C1 segment of cervical spinal cord (tissue), 14 donors: ENCODE measurements around the gene TMSB10.
"Not testable (repeated sequence)": the region's sequence is repeated elsewhere in the genome, so short reads cannot be mapped to it uniquely, and the experiment has no call there.

Experiments used
- DNase-seq, 14 donors: peaks; one replicate each; lab custom pipeline; 2025; lab: John Stamatoyannopoulos, UW

Gene TMSB10

DNA sequence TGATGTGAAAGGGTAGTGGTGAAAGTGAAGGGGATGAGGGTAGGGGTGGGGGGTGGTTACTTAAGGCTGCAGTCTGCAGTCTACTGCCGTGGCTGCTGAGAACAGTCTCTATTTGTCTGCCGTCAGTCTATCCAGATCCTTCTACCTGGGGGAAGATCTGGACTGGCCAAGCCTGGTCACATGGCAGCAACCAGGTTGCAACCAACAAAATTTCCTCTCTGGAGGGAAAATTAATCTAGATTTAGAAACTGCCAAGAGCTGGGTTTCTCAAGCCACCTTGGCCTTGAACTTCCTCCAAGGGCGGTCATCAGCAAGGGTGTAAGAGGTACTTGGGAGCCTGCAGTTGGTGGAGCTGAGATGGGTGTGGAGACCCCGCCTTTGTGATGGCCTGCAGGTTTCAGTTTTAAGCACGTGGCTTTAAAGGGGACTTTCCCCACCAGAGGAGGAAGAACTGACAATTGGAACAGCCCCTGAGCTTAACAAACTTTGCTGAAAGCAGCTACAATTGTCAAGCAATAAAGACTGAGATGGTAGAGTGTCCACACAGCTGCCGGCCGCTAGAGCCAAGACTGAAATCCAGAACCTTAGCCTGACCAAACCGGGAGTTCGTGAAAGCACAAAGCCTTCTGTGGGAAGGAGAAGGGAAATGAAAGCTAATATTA is 34.1 kb downstream of the TMSB10 start:
- DNase-seq: no peak

DNA sequence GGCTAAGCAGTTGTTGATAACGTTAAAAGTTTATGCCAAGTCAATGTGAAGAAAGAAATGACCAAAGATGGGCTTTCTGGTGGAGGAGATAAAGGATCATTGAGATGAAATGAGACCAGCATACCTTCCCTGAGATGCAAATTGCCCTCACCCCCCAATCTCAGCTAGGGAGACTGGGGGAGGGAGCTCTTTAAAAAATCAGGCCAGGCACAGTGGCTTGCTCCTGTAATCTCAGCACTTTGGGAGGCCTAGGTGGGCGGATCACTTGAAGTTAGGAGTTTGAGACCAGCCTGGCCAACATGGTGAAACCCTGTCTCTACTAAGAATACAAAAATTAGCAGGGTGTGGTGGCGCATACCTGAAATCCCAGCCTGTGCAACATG is 34.6 kb downstream of the TMSB10 start:
- DNase-seq: no peak

DNA sequence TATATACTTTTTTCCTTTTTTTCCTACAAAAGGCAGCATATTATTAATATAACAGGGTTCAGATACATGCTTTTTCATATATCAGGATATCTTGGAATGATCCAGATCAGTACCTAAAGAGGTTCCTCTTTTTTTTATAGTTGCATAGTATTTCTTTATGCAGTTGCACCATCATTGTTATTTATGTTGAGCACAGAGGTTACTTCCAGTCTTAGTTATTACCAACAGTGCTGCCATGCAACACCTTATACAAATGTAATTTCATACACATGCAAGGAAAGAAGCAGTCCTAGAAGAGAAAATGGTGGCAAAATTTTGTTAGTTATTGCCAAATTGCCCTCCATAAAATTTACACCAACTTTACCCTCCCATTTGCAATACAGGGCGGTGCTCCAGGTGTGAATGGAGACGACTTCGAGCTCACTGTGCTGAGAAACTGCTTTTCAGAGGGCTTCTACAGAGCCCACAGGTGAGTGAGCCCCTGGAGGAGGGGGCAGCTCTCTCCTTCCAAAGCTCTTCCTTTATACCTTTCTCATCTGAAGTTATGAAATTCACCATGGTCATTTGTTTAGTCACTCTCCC is 35.5 kb downstream of the TMSB10 start:
- no peak for DNase-seq

DNA sequence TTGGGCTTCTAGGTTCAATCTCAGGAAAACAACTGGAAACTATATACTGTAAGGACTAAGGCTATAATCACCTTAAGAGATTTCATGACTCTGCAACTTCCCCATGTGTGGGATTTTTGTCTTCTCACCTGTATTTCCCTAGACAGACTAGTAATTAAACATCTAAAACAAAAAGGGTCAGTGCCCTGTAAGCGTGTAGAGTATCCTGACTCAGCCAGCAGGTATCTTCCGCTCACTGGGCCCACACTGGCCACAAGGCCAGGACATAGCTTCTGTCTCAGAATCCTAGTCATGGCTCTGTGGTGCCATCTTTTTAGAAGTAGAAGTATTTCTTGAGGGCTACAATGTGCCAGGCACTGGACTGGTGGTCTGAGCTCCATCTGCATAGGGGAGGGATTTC is 36.7 kb downstream of the TMSB10 start:
- DNase-seq: no peak

- no peak for DNase-seq
Measured at GRCh38 chr2:84942964-84943421, 37.5 kb downstream of the TMSB10 start.

GRCh38 chr2:84944295-84944909 is 38.9 kb downstream of the TMSB10 start:
- DNase-seq: no peak

GRCh38 chr2:84945838-84946203 is 40.4 kb downstream of the TMSB10 start:
- DNase-seq: not testable (repeated sequence)

DNA sequence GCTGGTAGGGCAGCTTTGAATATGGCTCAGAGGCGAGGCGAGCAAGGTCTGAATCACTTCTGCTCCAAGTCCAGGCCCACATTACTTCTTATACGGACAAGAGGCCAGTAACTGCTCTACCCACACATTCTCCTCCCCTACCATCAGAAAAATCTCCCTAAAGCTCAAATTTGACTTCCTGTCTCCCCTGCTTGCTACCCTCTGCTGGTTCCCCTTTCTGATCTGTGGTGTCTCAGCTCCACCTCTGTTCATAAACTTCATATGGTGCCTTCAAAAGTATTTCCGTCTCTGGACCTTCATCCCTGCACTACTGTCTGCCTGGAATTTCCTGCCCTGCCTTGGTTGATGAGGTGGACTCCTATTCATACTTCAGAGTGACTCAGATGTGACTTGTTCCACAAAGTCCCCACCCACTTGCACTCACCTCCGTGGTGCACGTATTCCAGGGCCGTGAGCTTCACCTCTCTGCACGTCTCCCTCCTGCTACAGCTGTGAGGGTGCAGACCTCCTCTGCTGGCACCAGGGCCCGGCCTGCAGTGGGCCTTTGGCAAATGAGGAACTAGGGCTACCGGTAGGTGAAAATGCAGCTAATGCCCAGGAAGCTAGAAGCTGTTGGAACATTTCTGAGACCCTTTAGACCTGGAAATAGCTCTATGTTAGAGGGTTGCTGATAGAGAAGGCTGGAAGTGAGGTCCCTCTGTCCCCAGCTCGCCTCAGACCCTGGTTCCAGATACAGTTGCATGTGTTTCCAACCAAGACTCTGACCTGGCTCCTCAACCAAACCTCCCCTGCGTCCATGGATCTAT is 41.0 kb downstream of the TMSB10 start:
- peak in 1 of 14 donors; percentile 1 for DNase-seq

- DNase-seq: no peak
Measured at GRCh38 chr2:84947010-84947593, 41.6 kb downstream of the TMSB10 start.

- no peak for DNase-seq
Measured at GRCh38 chr2:84953535-84953934, 48.1 kb downstream of the TMSB10 start.

DNA sequence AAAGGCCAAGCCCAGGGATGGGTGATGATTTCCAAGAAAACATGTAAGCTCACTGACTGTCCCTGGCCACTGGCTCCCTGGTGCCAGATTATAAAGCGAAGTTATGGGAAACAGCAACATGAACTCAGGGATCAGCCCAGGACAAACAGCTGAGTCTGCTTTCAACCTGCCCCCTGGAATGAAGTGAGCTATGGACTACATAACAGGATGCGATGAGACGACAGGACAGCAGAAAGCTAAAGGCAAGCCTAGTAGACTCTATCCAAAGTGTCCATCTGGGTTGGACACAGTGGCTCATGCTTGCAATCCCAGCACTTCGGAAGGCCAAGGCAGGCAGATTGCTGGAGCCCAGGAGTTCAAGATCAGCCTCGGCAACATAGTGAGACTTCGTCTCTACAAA is 48.9 kb downstream of the TMSB10 start:
- no peak for DNase-seq
